Cardiac fibroblast (primary cell): ENCODE data around the gene UBA5.
A peak's percentile ranks its signal among the peaks of the same experiment; 100 is the strongest.

Experiments used
- DNase-seq, 2 donors: peaks; one replicate each; pipeline versions ENCODE4 v3.0.0 to v3.0.0-alpha.2; 2010; ENCODE audit warnings: low read depth in 2 of 2
- H3K4me3 ChIP-seq, 2 donors: replicated peaks in 1 of 2; 1 replicate in 1 of 2; 2 replicates in 1 of 2; pipeline ENCODE4 v1.5.1; 2011; ENCODE audit warnings: low read depth in 2 of 2, low read length in 2 of 2, mild to moderate bottlenecking in 2 of 2, moderate library complexity in 1 of 2
- TF ChIP-seq, protein P1 (sequence below): IDR thresholded peaks from one replicate; pipeline ENCODE4 v1.5.1; 2011; ENCODE audit warnings: low read depth, mild to moderate bottlenecking, low read length, inconsistent platforms

Gene UBA5

DNA sequence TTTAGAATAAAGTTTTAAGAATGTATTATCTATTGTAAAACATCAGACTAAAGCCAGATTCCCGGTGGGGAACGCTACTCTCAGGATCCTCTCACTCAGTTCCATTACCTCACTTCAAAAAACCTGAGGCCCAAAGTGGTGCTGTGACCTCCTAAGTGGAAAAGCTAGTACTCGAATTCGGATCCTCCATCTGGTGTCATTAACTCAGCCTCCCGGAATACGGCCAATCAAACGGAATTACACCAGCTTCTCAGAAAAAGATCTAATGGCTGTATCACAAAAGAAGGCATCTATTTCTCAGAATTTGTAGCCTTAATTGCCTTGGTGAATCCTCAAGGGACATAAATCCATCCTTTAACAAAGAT is 1.1 kb upstream of the UBA5 start:
- TF ChIP-seq, protein P1, sequence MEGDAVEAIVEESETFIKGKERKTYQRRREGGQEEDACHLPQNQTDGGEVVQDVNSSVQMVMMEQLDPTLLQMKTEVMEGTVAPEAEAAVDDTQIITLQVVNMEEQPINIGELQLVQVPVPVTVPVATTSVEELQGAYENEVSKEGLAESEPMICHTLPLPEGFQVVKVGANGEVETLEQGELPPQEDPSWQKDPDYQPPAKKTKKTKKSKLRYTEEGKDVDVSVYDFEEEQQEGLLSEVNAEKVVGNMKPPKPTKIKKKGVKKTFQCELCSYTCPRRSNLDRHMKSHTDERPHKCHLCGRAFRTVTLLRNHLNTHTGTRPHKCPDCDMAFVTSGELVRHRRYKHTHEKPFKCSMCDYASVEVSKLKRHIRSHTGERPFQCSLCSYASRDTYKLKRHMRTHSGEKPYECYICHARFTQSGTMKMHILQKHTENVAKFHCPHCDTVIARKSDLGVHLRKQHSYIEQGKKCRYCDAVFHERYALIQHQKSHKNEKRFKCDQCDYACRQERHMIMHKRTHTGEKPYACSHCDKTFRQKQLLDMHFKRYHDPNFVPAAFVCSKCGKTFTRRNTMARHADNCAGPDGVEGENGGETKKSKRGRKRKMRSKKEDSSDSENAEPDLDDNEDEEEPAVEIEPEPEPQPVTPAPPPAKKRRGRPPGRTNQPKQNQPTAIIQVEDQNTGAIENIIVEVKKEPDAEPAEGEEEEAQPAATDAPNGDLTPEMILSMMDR: no peak
- DNase-seq: no peak
- H3K4me3 ChIP-seq: peak overlapping the region; percentile 74 to 79

DNA sequence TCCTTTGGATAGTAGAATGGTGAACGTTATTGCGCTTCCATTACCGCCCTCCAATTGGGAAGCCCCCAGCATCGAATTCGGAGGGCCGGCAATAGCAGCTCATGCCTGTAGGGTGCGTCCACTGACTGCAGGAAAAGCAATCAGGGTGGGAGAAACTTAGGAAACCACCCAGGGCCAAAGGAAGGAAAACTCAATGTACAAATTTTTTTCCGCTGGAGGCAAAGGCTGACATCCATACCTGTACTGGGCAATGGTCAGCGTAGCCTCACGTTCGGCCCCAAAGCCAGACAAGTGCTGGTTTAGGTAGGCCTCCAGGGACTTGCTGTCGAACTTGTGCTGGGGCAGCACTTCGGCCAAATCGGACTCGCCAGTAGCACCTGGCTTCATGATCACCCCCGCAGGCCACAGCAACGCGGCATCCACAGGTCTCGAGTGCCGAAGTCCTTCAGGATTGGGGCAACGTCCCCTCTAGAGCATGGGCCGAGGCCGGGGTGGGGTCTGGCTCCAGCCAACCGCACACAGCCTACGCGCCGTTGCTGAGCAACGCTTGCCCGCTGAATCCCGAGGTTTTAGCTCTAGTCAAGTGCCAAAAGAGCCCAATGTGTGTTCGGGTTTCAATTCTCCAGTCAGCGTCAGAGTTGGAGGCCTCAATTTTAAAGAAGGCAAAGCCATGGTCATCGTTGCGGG is 621 bp upstream of the UBA5 start, which contains the start of gene ACAD11:
Gene ACAD11, minus strand, starts transcription at position 445 of the 687 bp plus-strand sequence. Its CDS starts 58 bp downstream, at position 387.
- peak; percentile 75 to 76 for DNase-seq
- TF ChIP-seq, protein P1: peak; percentile 85
- peak within 1 kb of the TSS; percentile 74 to 79 for H3K4me3 ChIP-seq

DNA sequence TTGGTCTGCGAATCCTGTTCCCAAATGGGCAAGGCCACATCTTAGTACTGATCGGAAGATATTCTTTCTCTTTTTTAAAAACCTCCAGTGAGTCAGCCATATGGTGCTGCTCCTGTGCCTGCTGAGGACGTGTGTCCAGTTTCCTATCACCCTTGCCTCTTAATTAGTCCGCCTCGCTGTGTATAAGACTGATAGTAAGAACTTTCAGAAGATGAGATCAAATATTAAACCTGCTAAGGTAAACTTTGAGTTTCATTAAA is 612 bp downstream of the UBA5 start:
- peak; percentile 15 to 43 for DNase-seq
- H3K4me3 ChIP-seq: peak overlapping the region; percentile 74 to 79
- TF ChIP-seq, protein P1: no peak

DNA sequence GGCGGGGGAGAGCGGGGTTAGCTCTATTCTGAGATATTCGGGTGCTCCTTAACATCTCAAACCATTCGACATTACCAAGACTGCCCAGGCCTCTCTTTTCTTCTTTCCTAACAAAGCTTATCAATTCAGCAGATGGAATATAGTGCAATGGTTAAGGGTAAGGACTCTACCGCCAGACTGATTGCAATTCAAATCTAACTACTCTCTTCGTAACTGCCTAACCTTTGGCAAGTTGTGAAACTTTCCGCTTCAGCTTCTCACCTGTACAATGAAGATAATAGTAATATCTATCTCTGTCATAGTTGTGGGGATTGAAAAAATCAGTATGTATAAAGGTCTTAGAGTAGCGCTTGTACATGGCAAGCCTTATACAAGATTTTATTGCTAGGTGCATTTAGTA is 972 bp downstream of the UBA5 start:
- TF ChIP-seq, protein P1: no peak
- DNase-seq: no peak
- peak overlapping the region; percentile 74 to 79 for H3K4me3 ChIP-seq

DNA sequence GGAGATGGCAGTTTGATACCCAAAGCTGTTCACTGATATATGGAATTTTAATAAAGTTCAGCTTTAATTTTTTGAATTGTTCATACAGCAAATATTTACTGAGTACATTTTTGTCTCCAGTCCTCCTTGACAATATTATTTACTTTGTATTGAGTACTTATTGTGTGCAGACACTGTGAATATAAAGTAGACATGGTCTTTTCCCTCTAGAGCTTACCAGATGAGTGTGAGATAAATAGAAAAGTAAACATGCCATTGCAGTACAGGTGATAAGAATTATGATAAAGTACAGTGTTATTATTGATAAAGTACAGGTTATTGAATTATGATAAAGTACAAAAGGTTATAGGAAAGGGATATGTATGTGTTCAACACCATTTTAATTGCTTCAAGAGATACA is 2.1 kb downstream of the UBA5 start:
- TF ChIP-seq, protein P1: no peak
- no peak for DNase-seq
- H3K4me3 ChIP-seq: no peak overlapping the region

DNA sequence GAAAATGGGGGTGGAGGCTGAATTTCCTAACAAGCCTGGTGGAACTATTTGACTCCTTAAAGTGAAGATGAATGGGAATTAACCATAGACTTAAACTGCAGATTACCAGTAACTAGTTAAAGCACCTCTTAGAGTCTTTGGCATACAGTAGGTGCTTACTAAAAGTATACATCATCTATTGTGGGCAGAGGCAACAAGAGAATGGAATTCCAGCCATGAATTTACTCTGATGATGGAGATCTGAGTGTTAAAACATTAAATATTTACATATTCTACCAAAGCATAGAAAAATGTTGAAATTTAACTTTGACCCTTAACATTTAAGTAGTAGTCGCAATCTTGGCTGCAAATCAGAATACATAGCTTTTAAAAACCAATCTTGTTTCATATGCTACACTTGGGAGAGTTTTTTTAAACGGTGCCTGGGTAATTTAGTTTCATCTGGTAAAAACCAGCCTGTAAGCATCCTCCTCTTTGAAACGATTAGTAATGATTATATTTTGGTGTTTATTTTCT is 5.2 kb downstream of the UBA5 start:
- no peak overlapping the region for H3K4me3 ChIP-seq

More for the DNA sequence above, 5.2 kb downstream of the UBA5 start:
- no peak for DNase-seq
- TF ChIP-seq, protein P1: no peak
